EH (cell line): Measurements from ENCODE around the gene ICAM1.
A peak's percentile ranks its signal among the peaks of the same experiment; 100 is the strongest.

Experiments used
- DNase-seq: peaks from one replicate; pipeline ENCODE4 v3.0.0-alpha.2; 2015; ENCODE audit warnings: low read depth

The ICAM1 gene

DNA sequence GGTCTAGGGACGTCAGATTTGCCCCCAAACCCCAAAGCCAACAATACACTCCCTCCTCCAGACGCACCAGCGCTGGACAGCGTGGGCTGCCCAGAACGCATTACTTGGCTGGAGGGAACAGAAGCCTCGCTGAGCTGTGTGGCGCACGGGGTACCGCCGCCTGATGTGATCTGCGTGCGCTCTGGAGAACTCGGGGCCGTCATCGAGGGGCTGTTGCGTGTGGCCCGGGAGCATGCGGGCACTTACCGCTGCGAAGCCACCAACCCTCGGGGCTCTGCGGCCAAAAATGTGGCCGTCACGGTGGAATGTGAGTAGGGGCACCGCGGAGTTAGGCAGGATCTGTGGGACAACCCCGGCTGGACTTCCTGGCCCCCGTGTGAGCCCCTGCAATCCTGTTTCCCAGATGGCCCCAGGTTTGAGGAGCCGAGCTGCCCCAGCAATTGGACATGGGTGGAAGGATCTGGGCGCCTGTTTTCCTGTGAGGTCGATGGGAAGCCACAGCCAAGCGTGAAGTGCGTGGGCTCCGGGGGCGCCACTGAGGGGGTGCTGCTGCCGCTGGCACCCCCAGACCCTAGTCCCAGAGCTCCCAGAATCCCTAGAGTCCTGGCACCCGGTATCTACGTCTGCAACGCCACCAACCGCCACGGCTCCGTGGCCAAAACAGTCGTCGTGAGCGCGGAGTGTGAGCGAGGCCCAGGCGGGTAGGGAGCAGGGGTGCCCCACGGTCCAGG lies 22.9 kb downstream of the ICAM1 start:
- no peak for DNase-seq

DNA sequence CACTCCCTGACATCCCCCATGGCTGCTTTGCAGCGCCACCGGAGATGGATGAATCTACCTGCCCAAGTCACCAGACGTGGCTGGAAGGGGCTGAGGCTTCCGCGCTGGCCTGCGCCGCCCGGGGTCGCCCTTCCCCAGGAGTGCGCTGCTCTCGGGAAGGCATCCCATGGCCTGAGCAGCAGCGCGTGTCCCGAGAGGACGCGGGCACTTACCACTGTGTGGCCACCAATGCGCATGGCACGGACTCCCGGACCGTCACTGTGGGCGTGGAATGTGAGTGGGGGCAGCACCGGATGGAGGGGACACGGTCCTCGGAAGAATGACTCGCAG lies 23.4 kb downstream of the ICAM1 start:
- no peak for DNase-seq

DNA sequence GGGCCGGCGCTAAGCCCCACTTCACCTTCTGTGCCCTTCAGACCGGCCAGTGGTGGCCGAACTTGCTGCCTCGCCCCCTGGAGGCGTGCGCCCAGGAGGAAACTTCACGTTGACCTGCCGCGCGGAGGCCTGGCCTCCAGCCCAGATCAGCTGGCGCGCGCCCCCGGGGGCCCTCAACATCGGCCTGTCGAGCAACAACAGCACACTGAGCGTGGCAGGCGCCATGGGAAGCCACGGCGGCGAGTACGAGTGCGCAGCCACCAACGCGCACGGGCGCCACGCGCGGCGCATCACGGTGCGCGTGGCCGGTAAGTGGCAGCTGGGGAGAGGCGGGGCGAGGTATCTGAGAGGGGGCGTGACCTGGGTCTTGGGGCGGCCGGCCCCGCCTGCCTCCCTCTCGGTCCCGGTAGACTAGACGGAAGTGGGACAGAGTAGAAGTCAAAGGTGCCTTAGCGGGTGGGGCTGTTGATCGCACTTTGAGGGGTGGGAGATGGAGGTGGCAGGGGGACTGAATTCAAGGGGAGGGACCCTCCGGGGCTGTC lies 24.5 kb downstream of the ICAM1 start:
- DNase-seq = no peak

DNA sequence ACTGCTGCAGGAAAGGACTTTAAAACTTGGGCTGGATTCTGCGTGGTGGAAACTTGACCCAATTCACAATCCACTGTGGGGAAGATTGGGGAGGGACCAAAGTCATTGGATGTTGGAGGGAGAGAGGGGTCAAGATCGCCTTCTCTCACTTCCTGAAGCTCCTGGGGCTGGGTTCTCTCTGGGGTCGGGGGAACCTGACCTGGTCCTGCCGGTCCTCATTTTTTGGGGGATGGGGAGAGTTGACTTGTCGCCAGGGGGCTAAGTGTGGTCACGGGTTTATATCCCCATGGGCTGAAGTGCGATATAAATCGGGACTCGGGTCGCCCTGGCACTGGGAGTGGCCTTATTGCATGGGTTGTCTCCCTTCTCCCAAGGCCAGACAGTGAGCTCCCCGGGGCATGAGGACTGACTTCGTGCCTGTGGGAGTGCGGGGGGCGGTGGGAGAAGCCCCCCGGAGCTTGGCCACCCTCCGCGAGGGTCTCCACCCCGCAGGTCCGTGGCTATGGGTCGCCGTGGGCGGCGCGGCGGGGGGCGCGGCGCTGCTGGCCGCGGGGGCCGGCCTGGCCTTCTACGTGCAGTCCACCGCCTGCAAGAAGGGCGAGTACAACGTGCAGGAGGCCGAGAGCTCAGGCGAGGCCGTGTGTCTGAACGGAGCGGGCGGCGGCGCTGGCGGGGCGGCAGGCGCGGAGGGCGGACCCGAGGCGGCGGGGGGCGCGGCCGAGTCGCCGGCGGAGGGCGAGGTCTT lies 25.1 kb downstream of the ICAM1 start:
- DNase-seq = no peak

DNA sequence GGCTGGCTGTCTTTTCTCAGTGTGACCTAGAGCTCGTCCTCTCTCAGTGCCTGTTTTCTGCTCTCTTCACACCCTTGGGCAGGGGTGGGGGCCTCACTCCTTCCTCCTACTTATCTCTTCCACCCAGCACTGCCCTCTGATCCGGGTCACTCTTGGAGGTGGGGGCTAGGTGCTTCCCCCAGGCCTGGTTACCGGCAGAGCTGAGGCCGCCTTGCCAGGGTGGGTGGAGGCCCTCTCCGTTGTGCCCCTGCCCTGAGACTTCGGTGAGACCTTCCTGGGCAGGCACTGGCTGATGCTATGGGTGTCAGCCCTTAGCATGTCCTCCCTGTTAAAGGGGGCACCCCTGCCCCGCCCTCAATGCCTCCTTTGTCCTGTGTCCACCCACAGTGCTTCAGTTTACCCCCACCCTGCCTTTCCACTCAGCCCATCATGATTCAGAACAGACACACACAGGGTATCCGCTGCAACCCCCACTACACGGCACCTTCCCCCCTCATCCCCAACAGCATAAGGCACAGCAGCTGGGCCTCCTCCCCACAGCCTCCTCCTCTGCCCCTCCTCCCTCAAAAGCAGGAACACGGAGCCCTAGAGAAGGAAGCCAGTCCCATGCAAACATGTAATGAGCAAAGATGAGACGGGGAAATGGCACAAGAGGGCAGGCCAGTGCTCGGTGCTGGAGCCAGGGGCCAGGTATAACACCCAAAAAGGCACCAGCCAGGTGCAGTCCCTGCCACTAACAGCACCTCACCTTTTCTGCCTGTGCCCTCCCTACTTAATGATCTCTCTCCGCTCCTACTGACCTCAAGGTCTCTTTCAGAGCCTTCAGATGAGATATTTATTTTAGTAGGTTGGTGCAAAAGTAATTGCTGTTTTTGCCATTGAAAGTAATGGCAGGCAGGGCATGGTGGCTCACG lies 28.9 kb downstream of the ICAM1 start:
- DNase-seq = peak; percentile 9

DNA sequence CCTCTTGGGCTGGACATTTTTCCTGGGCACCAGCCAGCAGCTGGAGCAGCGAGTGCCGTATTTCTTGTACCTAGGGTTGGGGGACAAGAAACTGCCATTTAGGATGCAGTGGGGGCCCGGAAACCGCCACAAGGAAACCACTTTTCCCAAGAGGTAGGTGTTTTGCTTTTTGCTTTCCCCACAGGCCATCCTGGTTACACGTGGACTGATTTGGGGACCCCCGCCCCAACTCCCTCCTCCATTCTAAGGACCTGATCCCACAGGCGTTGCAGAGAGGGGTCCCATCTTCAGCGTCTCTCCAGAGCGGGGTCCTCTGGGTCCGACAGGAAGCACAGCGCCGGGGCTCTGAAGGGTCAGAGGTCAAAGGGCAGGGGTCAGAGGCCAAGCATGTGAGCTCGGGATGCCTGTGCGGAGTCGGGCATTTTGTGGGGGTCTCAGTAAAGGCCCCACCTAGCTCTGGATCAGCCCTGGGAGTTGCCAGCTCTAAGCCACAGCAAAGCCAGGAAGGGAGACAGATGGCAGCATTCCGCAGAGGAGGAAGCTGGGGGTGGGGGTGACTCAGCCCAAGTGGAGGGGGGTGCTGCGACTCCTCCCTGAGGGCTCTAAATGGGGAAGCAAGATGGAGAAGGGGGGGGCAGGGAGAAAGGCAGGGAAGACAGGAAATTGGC lies 34.4 kb downstream of the ICAM1 start:
- peak; percentile 70 for DNase-seq

DNA sequence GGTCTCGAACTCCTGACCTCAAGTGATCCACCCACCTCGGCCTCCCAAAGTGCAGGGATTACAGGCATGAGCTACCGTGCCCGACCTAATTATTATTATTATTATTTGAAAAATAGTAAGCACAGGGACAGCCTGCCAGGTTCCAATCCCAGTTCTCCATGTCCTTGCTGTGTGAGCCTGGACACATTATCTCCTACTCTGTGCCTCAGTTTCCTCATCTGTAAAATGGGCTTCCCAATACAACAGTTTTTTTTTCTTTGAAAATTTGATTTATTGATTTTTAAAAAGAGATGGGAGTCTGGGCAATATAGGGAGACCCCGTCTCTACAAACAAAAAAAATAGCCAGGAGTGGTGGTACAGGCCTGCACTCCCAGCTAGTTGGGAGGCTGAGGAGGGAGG lies 35.4 kb downstream of the ICAM1 start:
- no peak for DNase-seq

DNA sequence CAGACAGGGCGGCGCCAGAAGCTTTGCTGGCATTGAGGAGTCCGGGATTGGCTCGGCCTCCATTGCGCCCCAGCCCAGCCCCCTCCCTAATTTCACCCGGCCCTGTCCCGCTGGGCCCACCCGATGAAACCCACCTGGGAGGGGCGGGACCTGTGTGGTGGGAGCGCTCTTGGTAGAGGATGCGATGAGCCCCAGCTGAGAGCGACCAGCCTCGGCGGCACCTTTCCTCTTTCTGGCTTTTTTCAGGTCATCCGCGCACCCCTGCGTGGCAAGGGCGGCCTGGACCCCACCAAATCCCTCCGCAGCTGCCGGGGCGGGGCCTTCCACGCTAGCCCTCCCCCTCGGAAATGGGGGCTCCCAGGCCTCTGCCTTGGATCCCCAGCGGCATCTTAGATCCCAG lies 38.5 kb downstream of the ICAM1 start, which contains the start of gene ZGLP1:
TSS of gene ZGLP1 (minus strand) at position 393 of the 400 bp plus-strand sequence.
- DNase-seq = no peak

DNA sequence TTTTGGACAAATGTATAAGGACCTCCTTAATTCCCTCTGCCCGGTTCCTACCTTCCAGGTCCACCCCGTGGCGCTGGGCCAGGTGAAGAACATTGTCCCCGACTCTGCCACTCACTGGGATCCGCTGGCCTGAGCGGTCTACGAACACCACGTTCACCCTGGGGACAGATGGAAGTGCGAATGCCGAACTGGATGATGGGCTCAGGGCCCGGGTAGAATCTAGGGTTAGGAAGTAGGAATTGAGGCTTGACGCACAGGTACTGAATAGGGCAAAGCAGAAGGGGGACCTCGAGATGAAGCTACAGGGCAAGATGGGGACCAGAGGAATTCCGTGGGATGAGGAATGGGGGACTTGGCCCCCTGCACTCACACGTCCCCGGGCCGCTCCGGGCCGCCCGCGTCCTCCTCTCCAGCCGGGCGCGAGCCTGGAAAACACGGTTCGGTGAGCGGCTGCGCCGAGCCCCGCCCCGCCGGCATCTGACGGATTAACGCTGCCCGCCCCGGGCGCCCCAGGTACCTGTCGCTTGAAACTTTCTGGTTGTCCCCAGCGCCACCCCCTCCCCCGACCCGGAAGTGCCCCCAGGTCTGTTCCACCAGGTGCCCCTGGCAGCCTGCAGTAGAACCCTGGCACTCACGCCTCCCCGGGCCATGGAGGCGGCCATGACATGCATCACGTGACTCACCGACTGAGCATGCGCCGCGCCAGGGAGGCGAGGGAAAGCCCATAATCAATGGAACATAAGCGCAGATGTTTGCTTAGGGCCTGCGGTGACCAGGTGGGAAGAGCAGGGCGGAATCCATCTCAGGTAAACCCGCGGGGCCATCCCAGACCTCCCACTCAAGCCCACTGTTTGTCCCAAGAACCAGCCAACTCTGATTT lies 44.7 kb downstream of the ICAM1 start, which contains the start of gene FDX2:
TSS of gene FDX2 (minus strand) at position 681 of the 880 bp plus-strand sequence. CDS start at position 662, 19 bp downstream.
- peak; percentile 79 for DNase-seq

DNA sequence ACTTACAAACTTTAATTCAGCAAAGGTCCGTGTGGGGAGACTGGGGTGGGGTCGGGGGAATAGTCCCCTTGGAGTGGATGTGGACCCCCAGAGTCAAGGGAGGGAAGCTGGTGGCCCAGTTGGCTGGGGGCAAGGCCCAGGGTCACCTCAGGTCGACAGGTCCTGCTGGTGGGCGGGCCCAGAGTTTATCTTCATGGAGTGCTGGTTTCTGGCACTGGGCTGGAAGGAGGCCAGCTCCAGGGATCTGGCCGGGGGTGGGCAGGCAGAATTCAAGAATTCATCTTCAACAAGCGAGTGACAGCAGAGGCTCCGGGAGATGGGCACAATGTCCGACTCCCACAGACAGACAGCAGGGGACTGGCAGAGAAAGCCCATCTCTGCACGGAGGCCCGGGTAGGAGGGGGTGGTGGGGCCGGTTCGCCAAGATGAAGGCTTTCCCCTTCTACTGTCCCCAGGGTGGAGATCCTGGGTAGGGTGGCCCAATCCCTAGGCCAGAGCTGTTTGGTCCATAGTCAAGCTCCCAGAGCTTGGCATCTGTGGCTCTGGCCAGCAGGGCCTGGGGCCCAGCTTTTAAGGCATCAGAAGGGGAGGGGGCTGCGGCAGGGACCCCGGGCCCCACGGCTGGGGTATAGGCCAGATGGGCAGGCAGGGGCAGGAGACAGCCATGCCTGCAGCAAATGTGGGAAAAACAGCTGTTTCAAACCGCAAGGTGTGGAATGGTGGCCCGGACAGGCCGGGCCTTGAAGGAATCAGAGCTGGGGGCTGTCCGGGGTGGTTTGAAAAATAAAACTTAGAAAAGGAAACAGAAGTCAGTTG lies 45.5 kb downstream of the ICAM1 start:
- no peak for DNase-seq

DNA sequence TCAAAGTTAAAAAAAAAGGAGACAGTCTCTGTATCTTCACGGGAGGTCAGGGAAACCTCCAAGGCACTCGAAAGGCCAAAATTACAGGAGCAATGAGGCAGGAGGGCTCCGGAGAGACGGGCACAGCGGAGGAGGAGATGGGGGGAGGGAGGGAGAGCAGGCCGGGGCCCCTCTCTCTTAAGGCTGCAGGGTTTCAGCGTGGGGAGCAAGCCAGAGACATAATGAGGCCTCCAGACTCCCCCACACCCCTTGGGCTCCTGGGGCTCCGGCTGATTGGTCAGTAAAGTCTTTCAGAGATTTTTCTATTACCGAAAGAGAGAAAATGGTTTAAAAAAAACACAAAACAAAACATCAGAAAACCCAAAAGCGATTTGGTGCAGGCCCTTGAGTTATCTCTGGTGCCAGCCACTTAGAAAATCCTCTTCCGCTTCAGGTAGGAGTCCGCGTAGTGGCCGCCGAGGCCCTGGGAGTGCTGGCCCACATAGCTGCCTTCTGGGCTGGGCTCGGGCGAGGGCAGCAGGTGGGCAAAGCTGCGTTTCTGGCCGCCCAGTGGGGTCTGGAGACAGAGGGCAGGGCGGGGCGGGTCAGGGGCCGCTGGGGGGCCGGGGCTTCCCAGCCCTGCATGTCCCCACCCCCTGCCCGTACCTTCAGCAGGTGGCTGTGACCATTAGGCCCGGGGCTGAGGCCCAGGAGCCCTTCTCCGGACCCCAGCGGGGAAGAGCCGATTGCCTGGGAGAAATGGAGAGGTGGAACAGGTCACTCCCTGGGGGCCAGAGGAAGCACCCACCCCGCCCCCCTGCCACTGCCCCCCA lies 46.3 kb downstream of the ICAM1 start:
- DNase-seq = no peak

DNA sequence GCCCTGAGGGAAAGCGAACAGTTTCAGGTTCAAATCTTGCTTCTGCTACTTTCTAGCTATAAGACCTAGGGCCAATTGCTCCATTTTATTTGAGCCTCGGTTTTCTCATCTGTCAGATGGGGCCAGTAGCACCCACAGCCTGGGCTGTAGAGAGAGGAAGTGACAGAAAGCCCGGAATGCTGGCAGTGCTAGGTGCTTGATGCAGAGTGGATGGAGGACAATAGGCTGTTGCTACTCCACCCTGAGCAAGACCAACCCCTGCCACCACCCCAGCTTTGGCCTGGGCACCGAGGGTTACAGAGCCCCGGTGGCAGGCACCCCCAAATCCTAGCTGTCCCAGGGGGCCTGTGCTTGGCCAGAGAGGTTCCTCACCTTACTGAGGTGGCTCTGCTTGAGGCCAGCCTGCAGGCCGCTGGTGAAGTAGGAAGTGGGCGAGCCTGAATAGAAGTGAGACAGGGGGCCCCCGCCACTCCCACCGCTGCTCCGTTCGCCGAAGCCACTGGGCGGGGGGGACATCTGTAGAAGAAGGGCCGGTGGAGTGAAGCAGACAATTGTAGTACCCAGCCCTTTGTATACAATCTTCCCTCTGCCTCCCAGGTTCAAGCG lies 47.0 kb downstream of the ICAM1 start:
- DNase-seq = no peak

DNA sequence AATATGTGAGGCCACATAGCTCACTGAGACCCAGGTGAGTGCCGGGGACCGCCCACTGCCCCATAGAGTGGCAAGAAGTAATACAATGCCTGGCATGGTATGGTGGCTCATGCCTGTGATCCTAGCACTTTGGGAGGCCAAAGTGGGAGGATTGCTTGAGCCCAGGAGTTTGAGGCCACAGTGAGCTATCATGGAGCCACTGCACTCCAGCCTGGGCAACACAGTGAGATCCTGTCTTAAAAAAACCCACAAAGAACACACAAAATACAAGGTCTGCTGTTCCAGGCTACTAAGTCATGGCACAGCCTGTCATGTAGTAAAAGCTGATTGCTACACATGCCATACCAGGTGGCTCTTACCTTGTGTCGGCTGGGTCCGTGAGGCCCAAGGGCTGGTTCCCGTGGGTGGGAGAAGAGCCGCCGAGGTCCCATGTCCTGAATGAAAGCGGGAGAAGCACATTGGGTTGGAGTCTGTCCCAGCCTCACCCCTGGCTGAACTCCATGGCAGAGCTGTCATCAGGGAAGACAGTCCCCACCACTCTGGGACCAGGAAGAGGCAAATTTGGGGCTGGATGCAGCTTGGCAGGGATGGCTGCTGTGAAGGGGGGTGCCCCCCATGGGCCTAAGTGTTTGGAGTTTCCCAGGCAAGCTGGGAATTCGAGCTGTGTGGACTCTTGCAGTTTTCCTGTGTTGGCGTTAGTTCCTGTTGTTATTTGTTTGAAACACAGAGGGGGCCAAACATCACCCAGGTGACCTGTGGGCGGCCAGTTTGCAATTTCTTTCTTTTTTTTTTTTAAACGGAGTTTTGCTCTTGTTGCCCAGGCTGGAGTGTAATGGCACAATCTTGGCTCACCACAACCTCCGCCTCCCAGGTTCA lies 48.1 kb downstream of the ICAM1 start:
- no peak for DNase-seq

DNA sequence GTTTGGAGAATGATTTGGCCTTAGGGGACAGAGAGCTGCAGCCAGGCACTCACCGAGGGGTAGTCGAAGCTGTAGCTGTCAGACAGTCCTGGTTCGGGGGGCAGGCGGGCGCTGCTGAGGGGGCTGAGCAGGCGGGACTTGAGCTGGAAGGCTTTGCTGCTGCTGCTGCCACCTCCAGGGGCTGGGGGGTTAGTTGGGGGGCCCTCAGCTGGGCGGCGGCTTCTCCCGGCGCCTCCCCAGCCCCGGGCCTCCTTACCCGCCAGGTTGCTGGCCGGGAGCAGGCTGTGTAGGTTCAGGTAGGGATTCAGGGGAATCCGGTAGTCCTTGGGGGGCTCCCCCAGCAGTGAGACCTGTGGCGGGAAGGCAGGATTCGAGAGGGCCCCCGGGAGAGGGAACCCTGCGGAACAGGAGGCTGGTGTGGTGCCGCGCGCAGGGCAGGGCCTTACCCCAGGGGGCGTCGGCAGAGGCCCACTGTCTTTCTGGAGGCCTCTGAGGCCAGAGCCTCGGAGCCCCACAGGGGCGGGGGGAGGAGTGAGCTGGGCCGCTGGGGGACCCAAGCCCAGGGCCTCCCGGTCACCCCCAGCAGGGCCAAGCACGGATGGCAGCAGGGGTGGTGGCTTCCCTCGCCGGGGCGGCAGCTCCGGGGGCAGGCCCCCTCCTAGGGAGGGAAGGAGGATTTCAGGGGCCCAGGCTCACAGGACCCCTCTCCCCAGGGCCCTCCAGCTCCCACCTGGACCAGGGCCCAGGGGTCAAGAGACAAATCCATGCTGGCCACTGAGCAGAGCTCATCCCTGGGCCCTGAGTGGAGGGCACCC lies 49.9 kb downstream of the ICAM1 start:
- DNase-seq = no peak

DNA sequence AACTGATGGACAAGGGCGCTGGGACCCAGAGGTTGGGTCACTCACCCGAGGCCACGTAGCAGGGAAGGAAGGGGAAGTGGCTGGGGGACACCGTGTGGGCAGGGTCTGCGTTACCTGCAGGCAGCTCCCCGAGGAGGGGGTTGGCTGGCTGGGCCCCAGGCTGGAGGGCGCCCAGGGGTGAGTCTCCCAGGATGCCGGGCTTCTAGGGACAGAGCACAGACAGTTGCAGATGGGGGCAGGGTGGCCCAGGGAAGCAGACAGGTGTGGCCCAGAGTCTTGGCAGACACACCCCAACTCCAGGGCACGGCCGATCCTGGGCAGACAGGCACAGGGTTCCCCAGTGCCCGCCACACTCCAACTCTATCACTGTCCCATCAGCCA lies 50.5 kb downstream of the ICAM1 start:
- no peak for DNase-seq
